HEK293 (cell line): Measurements from ENCODE around the gene EML1.

Experiments
- CTCF ChIA-PET: fragments of 350-600 bp; formaldehyde crosslinking; extraction: SDS; loops from one replicate; lab custom pipeline; 2021; ENCODE audit warnings: antibody characterized with exemption; lab: Yijun Ruan, JAX
- POLR2A ChIA-PET: fragments of 300-600 bp; formaldehyde crosslinking; extraction: SDS; loops from one replicate; lab custom pipeline; 2020; ENCODE audit warnings: antibody characterized with exemption, inconsistent platforms; lab: Yijun Ruan, JAX
- H3K27ac ChIP-seq: fragments of 200-500 bp; sonication (Bioruptor generic); 2 replicates; pipeline ENCODE4 v1.5.1; 2014; ENCODE audit warnings: low read depth, low read length, control low read depth, inconsistent platforms; ENCODE audit errors: extremely low read depth
- H3K36me3 ChIP-seq, 2 experiments: fragments of 200-500 bp in 1 of 2; sonication (Bioruptor generic) in 1 of 2; 1 replicate in 1 of 2; 2 replicates in 1 of 2; pipeline ENCODE4 v1.5.1; 2014 to 2017; ENCODE audit warnings: inconsistent platforms in 2 of 2, low read length in 2 of 2; ENCODE audit not compliant: control insufficient read depth in 2 of 2, insufficient read depth in 1 of 2
- H3K4me1 ChIP-seq: fragments of 200-500 bp; sonication (Bioruptor generic); 2 replicates; pipeline ENCODE4 v1.5.1; 2014; ENCODE audit warnings: mild to moderate bottlenecking, low read length, inconsistent platforms; ENCODE audit not compliant: control insufficient read depth, insufficient read depth
- H3K4me3 ChIP-seq: 2 replicates; pipeline ENCODE4 v1.5.1; 2011; ENCODE audit warnings: low read depth, mild to moderate bottlenecking, control low read depth, low read length, moderate library complexity
- H3K9me3 ChIP-seq: fragments of 200-500 bp; sonication (Bioruptor generic); 2 replicates; pipeline ENCODE4 v1.5.1; 2014; ENCODE audit warnings: low read depth, low read length, inconsistent platforms; ENCODE audit not compliant: control insufficient read depth, insufficient read depth
- GLIS1 ChIP-seq: fragments of 450-650 bp; formaldehyde crosslinking; IDR thresholded peaks from 2 replicates; pipeline ENCODE4 v1.5.1; 2016; ENCODE audit warnings: missing biosample characterization, missing genetic modification characterization
- KLF8 ChIP-seq: fragments of 450-650 bp; formaldehyde crosslinking; IDR thresholded peaks from 2 replicates; pipeline ENCODE4 v1.5.1; 2016; ENCODE audit warnings: missing biosample characterization, missing genetic modification characterization
- MZF1 ChIP-seq: fragments of 450-650 bp; formaldehyde crosslinking; IDR thresholded peaks from 2 replicates; pipeline ENCODE4 v1.5.1; 2017; ENCODE audit warnings: missing biosample characterization, missing genetic modification characterization, borderline replicate concordance
- SCRT2 ChIP-seq: fragments of 450-650 bp; formaldehyde crosslinking; IDR thresholded peaks from 2 replicates; pipeline ENCODE4 v1.5.1; 2016; ENCODE audit warnings: missing biosample characterization, missing genetic modification characterization
- SP3 ChIP-seq: fragments of 450-650 bp; formaldehyde crosslinking; IDR thresholded peaks from 2 replicates; pipeline ENCODE4 v1.5.1; 2016; ENCODE audit warnings: missing biosample characterization, missing genetic modification characterization
- ZBTB17 ChIP-seq: fragments of 450-650 bp; formaldehyde crosslinking; IDR thresholded peaks from 2 replicates; pipeline ENCODE4 v1.5.1; 2016; ENCODE audit warnings: missing biosample characterization, missing genetic modification characterization
- ZBTB21 ChIP-seq: fragments of 450-650 bp; formaldehyde crosslinking; IDR thresholded peaks from 2 replicates; pipeline ENCODE4 v1.5.1; 2017; ENCODE audit warnings: missing biosample characterization, missing genetic modification characterization
- ZFHX2 ChIP-seq: fragments of 450-650 bp; formaldehyde crosslinking; conservative IDR thresholded peaks from 2 replicates; pipeline ENCODE4 v1.5.1; 2016; ENCODE audit warnings: missing biosample characterization, missing genetic modification characterization
- ZFP41 ChIP-seq: fragments of 450-650 bp; formaldehyde crosslinking; IDR thresholded peaks from 2 replicates; pipeline ENCODE4 v1.5.1; 2016; ENCODE audit warnings: missing biosample characterization, missing genetic modification characterization, borderline replicate concordance
- ZNF16 ChIP-seq: fragments of 450-650 bp; formaldehyde crosslinking; IDR thresholded peaks from 2 replicates; pipeline ENCODE4 v1.5.1; 2016; ENCODE audit warnings: low read depth, missing biosample characterization, missing genetic modification characterization
- ZNF174 ChIP-seq: fragments of 450-650 bp; formaldehyde crosslinking; IDR thresholded peaks from 2 replicates; pipeline ENCODE4 v1.5.0; 2017; ENCODE audit warnings: missing biosample characterization, mild to moderate bottlenecking, missing genetic modification characterization
- ZNF184 ChIP-seq: fragments of 450-650 bp; IDR thresholded peaks from 2 replicates; pipeline ENCODE4 v1.5.1; 2018; ENCODE audit warnings: missing biosample characterization, mild to moderate bottlenecking, missing genetic modification characterization
- ZNF266 ChIP-seq: fragments of 450-650 bp; formaldehyde crosslinking; IDR thresholded peaks from 2 replicates; pipeline ENCODE4 v1.5.1; 2016; ENCODE audit warnings: missing biosample characterization, missing genetic modification characterization, low read depth
- ZNF292 ChIP-seq: fragments of 450-650 bp; formaldehyde crosslinking; IDR thresholded peaks from 2 replicates; pipeline ENCODE4 v1.5.1; 2016; ENCODE audit warnings: low read depth, missing biosample characterization, missing genetic modification characterization, borderline replicate concordance
- ZNF501 ChIP-seq: fragments of 450-650 bp; formaldehyde crosslinking; IDR thresholded peaks from 2 replicates; pipeline ENCODE4 v1.5.1; 2016; ENCODE audit warnings: missing biosample characterization, missing genetic modification characterization
- ZNF529 ChIP-seq: fragments of 450-650 bp; formaldehyde crosslinking; IDR thresholded peaks from 2 replicates; pipeline ENCODE4 v1.5.1; 2017; ENCODE audit warnings: missing genetic modification characterization, missing biosample characterization; ENCODE audit not compliant: insufficient replicate concordance
- ZNF549 ChIP-seq: fragments of 450-650 bp; IDR thresholded peaks from 2 replicates; pipeline ENCODE4 v1.5.1; 2018; ENCODE audit warnings: missing biosample characterization, missing genetic modification characterization, mild to moderate bottlenecking, inconsistent platforms, moderate library complexity
- ZNF623 ChIP-seq: fragments of 450-650 bp; formaldehyde crosslinking; IDR thresholded peaks from 2 replicates; pipeline ENCODE4 v1.5.1; 2016; ENCODE audit warnings: missing biosample characterization, missing genetic modification characterization
- ZSCAN16 ChIP-seq: fragments of 450-650 bp; formaldehyde crosslinking; IDR thresholded peaks from 2 replicates; pipeline ENCODE4 v1.5.1; 2016; ENCODE audit warnings: missing biosample characterization, missing genetic modification characterization
- ZXDB ChIP-seq: fragments of 450-650 bp; formaldehyde crosslinking; IDR thresholded peaks from 2 replicates; pipeline ENCODE4 v1.5.1; 2016; ENCODE audit warnings: missing biosample characterization, missing genetic modification characterization
- TF ChIP-seq, protein P1 (sequence below): fragments of 450-650 bp; formaldehyde crosslinking; conservative IDR thresholded peaks from 2 replicates; pipeline ENCODE4 v1.5.1; 2016; ENCODE audit warnings: low read depth, missing biosample characterization, missing genetic modification characterization
- TF ChIP-seq, protein P2 (sequence below): fragments of 450-650 bp; IDR thresholded peaks from 2 replicates; pipeline ENCODE4 v1.5.1; 2018; ENCODE audit warnings: missing biosample characterization, missing genetic modification characterization
- TF ChIP-seq, protein P3 (sequence below): fragments of 450-650 bp; formaldehyde crosslinking; IDR thresholded peaks from 2 replicates; pipeline ENCODE4 v1.5.1; 2016; ENCODE audit warnings: missing biosample characterization, missing genetic modification characterization

Gene EML1

DNA sequence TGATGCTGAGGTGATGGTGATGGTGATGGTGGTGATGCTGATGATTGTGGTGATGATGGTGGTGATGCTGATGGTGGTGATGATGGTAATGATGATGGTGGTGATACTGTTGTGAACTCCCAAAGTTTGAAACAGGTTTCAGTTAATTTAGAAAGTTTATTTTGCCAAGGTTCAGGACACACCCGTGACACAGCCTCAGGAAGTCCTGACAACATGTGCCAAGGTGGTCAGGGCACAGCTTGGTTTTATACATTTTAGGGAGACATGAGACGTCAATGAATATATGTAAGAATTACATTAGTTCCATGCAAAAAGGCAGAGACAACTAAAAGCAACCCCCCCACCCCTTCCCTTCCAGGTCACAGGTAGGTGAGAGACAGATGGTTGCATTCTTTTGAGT lies 159.2 kb downstream of the EML1 start:
- Histone ChIP-seq H3K27ac (no peak overlapping the region), H3K9me3 (no peaks in the 10 kb centered on the region), H3K36me3 (no peaks in the 10 kb centered on the region), H3K4me1 (no peaks in the 10 kb centered on the region), H3K4me3 (no peak overlapping the region)
- TF ChIP-seq MZF1 = no peak
- TF ChIP-seq, protein P1, sequence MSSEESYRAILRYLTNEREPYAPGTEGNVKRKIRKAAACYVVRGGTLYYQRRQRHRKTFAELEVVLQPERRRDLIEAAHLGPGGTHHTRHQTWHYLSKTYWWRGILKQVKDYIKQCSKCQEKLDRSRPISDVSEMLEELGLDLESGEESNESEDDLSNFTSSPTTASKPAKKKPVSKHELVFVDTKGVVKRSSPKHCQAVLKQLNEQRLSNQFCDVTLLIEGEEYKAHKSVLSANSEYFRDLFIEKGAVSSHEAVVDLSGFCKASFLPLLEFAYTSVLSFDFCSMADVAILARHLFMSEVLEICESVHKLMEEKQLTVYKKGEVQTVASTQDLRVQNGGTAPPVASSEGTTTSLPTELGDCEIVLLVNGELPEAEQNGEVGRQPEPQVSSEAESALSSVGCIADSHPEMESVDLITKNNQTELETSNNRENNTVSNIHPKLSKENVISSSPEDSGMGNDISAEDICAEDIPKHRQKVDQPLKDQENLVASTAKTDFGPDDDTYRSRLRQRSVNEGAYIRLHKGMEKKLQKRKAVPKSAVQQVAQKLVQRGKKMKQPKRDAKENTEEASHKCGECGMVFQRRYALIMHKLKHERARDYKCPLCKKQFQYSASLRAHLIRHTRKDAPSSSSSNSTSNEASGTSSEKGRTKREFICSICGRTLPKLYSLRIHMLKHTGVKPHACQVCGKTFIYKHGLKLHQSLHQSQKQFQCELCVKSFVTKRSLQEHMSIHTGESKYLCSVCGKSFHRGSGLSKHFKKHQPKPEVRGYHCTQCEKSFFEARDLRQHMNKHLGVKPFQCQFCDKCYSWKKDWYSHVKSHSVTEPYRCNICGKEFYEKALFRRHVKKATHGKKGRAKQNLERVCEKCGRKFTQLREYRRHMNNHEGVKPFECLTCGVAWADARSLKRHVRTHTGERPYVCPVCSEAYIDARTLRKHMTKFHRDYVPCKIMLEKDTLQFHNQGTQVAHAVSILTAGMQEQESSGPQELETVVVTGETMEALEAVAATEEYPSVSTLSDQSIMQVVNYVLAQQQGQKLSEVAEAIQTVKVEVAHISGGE (tag by site-specific recombination) = no peak
- TF ChIP-seq, protein P2, sequence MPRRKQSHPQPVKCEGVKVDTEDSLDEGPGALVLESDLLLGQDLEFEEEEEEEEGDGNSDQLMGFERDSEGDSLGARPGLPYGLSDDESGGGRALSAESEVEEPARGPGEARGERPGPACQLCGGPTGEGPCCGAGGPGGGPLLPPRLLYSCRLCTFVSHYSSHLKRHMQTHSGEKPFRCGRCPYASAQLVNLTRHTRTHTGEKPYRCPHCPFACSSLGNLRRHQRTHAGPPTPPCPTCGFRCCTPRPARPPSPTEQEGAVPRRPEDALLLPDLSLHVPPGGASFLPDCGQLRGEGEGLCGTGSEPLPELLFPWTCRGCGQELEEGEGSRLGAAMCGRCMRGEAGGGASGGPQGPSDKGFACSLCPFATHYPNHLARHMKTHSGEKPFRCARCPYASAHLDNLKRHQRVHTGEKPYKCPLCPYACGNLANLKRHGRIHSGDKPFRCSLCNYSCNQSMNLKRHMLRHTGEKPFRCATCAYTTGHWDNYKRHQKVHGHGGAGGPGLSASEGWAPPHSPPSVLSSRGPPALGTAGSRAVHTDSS (tag by site-specific recombination) = peak; percentile 9; the same call in 1 of the 2 replicates
- POLR2A ChIA-PET = no interaction called here
- CTCF ChIA-PET = no interaction called here

DNA sequence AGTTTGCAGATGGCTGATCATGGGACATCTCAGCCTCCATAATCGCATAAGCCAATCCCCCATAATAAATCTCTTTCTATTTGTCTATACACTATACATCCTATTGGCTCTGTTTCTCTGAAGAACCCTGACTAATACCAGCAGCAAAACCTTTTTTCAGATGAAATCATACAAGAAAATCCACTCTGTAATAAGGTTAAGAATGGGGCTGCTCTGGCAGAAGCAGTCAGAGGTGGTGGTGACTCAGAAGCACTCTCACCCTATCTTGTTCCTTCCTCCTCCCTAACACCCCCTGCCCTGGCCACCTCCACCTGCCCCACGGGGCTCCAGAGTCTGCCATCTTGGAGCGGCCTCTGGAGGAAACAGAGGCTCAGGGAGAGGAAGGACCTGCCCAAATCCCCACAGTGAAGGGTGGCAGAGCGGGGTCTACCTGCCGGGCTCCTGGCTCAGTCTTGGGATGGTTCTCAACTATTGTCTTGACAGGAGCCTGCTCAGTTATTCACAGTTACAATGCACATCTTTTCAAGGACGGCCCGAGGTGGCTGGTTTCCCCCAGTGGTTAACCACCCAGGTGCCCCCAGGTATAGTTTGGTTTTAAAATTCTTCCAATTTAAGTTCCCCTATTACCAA lies 162.7 kb downstream of the EML1 start:
- no peaks in the 10 kb centered on the region for H3K36me3 ChIP-seq
- ChIA-PET POLR2A (no interaction called here), CTCF (interaction anchor here (0.7 to 1.4 kb wide), 3 partner anchors 9 to 237 kb away, joined by 3 to 5 read pairs (median 3); no protein-coding TSS in a partner anchor)
- no peaks in the 10 kb centered on the region for H3K9me3 ChIP-seq
- H3K27ac ChIP-seq = no peak overlapping the region
- H3K4me3 ChIP-seq = no peak overlapping the region
- H3K4me1 ChIP-seq = no peaks in the 10 kb centered on the region
- no peak for TF ChIP-seq ZNF549
- TF ChIP-seq ZSCAN16 (tag by site-specific recombination) = no peak
- TF ChIP-seq KLF8 (tag by site-specific recombination) = no peak
- TF ChIP-seq ZFHX2 (tag by site-specific recombination) = no peak
- TF ChIP-seq ZNF623 (tag by site-specific recombination) = no peak
- TF ChIP-seq ZXDB (tag by site-specific recombination) = no peak
- no peak for TF ChIP-seq ZNF184 (tag by site-specific recombination)
- no peak for TF ChIP-seq GLIS1 (tag by site-specific recombination)
- no peak for TF ChIP-seq ZNF529 (tag by site-specific recombination)
- no peak for TF ChIP-seq ZBTB17 (tag by site-specific recombination)
- no peak for TF ChIP-seq ZNF501 (tag by site-specific recombination)
- TF ChIP-seq ZNF292 (tag by site-specific recombination) = no peak
- no peak for TF ChIP-seq SP3 (tag by site-specific recombination)
- TF ChIP-seq ZBTB21 (tag by site-specific recombination) = no peak

DNA sequence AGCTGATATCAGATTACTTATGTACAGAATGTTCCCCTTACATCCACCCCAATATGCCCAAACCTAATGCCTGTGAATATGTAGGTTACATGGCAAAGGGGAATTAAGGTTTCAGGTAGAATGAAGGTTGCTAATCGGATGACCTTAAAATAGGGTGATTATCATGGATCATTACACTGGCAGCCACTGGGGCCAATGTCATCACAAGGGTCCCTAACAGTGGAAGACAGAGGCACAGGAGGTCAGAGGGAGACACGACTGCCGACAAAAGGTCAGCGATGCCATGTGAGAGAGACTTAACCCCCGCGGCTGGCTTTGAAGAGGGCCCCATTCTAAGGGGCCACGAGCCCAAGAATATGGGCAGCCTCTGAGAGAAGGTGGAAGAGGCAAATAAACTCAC lies 165.2 kb downstream of the EML1 start:
- TF ChIP-seq ZNF174 (tag by site-specific recombination) (no peak), SCRT2 (tag by site-specific recombination) (no peak), ZNF16 (tag by site-specific recombination) (no peak), ZNF266 (tag by site-specific recombination) (no peak), ZFP41 (tag by site-specific recombination) (no peak)
- TF ChIP-seq, protein P3, sequence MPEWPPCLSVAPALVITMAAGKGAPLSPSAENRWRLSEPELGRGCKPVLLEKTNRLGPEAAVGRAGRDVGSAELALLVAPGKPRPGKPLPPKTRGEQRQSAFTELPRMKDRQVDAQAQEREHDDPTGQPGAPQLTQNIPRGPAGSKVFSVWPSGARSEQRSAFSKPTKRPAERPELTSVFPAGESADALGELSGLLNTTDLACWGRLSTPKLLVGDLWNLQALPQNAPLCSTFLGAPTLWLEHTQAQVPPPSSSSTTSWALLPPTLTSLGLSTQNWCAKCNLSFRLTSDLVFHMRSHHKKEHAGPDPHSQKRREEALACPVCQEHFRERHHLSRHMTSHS (tag by site-specific recombination) = no peak
- no peaks in the 10 kb centered on the region for H3K36me3 ChIP-seq
- H3K9me3 ChIP-seq = no peaks in the 10 kb centered on the region
- no peaks in the 10 kb centered on the region for H3K4me1 ChIP-seq
- ChIA-PET CTCF (interaction anchor here (0.7 to 1.2 kb wide), 2 partner anchors 12 to 125 kb away, joined by 3 to 7 read pairs; no protein-coding TSS in a partner anchor), POLR2A (no interaction called here)
- no peak overlapping the region for H3K4me3 ChIP-seq
- no peak overlapping the region for H3K27ac ChIP-seq
